ENCODE measurements around the gene RALGDS. TPM values are rescaled to one million over a fixed set of nuclear protein-coding genes. Genes with fewer than 3 reads are reported as not detected.

RALGDS gene
- total RNA-seq, 1 experiment from 2014 or later = 36.1 TPM

DNA sequence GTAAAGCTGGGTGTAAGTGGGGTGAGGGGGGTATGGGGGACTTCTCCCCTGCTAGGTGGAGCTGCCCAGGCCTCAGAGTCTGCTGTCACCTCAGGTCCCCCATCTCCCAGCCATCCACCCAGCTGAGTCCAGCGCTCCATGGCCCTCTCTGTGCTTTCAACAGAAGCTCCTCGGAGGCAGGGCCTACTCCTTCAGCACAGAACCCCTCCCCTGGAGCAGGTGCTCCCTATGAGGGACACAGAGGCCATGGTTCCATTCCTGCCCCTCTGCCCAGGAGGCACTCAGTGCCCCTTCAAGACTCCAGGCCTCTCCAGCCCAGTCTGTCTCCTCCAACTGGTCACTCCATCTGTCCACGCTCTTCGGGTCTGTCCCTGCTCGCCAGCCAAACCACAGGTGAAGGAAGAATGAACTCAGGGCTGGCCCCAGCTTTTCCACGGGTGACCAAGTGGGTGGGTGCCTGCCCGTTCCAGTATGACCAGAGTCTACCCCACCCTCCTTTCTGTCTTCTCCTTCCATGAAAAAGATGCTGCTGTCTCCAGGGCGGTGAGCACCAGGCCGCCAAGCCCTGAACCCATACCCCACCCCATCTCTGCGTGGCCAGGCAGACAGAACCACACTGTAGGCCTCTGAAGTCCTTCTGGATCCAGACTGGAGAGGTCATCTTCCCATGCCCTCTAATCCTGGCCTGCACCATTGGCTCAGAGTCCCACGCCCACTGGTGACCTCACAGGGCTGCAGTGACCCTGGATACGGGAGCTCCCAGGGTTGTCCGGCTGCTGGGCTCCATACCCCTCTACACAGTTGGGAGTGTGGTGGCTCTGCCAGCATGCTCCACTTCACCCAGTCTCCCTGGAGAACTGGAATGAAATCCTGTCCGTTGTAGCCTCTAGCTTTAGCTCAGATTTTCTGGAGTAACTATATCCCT lies 30.8 kb upstream of the RALGDS start:
- Histone ChIP-seq H3K27me3 (ENCODE audit: insufficient read depth, low read length) (no peaks in the 10 kb centered on the region), H3K9me3 (ENCODE audit: control insufficient read depth in 1 of 2, insufficient read depth in 1 of 2, low read depth in 1 of 2, low read length in 2 of 2) (no peaks in the 10 kb centered on the region), H3K79me2 (ENCODE audit: insufficient read depth, low read length) (peaks cover 19% of the 10 kb centered on the region), H3K4me1 (ENCODE audit: control insufficient read depth in 1 of 2, insufficient read depth in 2 of 2, low read length in 2 of 2) (peaks cover 13 to 26% of the 10 kb centered on the region in 2 experiments), H3K27ac (ENCODE audit: low read depth, low read length) (no peak overlapping the region), H3K9me2 (ENCODE audit: insufficient read depth) (no peaks in the 10 kb centered on the region), H3K36me3 (ENCODE audit: control insufficient read depth in 1 of 2, insufficient read depth in 2 of 2, low read length in 2 of 2) (no peaks in the 10 kb centered on the region), H4K20me1 (ENCODE audit: insufficient read depth) (no peaks in the 10 kb centered on the region; the same call in 1 of the 2 replicates), H3K4me2 (ENCODE audit: low read length) (no peak overlapping the region), H2AFZ (ENCODE audit: low read depth, low read length, poor library complexity, severe bottlenecking) (no peak overlapping the region), H3K4me3 (replicated peaks in 1 of 2; ENCODE audit: low read depth in 1 of 2, low read length in 2 of 2) (no peak overlapping the region), H3K9ac (ENCODE audit: low read length) (no peak overlapping the region)
- DNase-seq (ENCODE audit: low read depth, low spot score) (no peak), ATAC-seq (no peak)
- BruUV-seq (replicated peaks) = no TSS peak
- CTCF ChIA-PET = no interaction called here
- RAD21 ChIA-PET (ENCODE audit: low non-redundant PET in 1 of 2, low total read pairs in 2 of 2, uncharacterized antibody in 2 of 2, unreplicated experiment in 2 of 2) = no interaction called here
- POLR2A ChIA-PET = no interaction called here
- intact Hi-C loops (cut with micrococcal nuclease) = no loop called here
- TF ChIP-seq FOSL1 (IDR thresholded peaks at IDR 0.05; ENCODE audit: low read depth) = no peak
- TF ChIP-seq, protein P1, sequence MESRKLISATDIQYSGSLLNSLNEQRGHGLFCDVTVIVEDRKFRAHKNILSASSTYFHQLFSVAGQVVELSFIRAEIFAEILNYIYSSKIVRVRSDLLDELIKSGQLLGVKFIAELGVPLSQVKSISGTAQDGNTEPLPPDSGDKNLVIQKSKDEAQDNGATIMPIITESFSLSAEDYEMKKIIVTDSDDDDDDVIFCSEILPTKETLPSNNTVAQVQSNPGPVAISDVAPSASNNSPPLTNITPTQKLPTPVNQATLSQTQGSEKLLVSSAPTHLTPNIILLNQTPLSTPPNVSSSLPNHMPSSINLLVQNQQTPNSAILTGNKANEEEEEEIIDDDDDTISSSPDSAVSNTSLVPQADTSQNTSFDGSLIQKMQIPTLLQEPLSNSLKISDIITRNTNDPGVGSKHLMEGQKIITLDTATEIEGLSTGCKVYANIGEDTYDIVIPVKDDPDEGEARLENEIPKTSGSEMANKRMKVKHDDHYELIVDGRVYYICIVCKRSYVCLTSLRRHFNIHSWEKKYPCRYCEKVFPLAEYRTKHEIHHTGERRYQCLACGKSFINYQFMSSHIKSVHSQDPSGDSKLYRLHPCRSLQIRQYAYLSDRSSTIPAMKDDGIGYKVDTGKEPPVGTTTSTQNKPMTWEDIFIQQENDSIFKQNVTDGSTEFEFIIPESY (IDR thresholded peaks at IDR 0.05; ENCODE audit: extremely low read depth, insufficient replicate concordance, low read length) = no peak
- TF ChIP-seq, protein P2, sequence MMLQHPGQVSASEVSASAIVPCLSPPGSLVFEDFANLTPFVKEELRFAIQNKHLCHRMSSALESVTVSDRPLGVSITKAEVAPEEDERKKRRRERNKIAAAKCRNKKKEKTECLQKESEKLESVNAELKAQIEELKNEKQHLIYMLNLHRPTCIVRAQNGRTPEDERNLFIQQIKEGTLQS (IDR thresholded peaks at IDR 0.05) = no peak
- TF ChIP-seq SRF (IDR thresholded peaks at IDR 0.05; ENCODE audit: low read depth) = no peak

DNA sequence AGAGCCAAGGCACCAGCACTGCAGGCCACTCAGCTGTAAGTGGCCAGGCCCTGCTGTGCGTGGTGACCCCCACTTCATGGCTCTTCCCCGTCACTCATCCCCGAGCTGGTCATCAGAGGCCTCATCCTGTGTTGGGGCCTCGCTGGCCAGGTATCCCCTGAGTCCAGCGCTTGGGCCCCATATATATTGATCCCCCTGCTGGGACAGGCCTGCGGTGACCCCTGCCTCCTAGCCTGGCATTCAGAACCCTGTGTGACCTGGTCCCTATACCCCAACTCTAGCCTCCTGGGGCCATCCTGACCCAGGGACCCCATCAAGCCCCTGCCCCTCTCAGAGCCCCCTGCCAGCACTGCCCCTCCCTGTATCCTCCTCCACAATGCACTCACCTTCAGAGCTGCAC lies 30.0 kb upstream of the RALGDS start:
- Histone ChIP-seq H3K36me3 (ENCODE audit: control insufficient read depth in 1 of 2, insufficient read depth in 2 of 2, low read length in 2 of 2) (no peaks in the 10 kb centered on the region), H4K20me1 (ENCODE audit: insufficient read depth) (no peaks in the 10 kb centered on the region; the same call in 1 of the 2 replicates), H3K27me3 (ENCODE audit: insufficient read depth, low read length) (no peaks in the 10 kb centered on the region), H3K9ac (ENCODE audit: low read length) (no peak overlapping the region), H3K9me2 (ENCODE audit: insufficient read depth) (no peaks in the 10 kb centered on the region), H3K4me1 (ENCODE audit: control insufficient read depth in 1 of 2, insufficient read depth in 2 of 2, low read length in 2 of 2) (peaks cover 13 to 30% of the 10 kb centered on the region in 2 experiments), H2AFZ (ENCODE audit: low read depth, low read length, poor library complexity, severe bottlenecking) (no peak overlapping the region), H3K79me2 (ENCODE audit: insufficient read depth, low read length) (peaks cover 27% of the 10 kb centered on the region), H3K27ac (ENCODE audit: low read depth, low read length) (no peak overlapping the region), H3K4me3 (replicated peaks in 1 of 2; ENCODE audit: low read depth in 1 of 2, low read length in 2 of 2) (no peak overlapping the region), H3K4me2 (ENCODE audit: low read length) (no peak overlapping the region), H3K9me3 (ENCODE audit: control insufficient read depth in 1 of 2, insufficient read depth in 1 of 2, low read depth in 1 of 2, low read length in 2 of 2) (no peaks in the 10 kb centered on the region)
- no peak for ATAC-seq
- RAD21 ChIA-PET (ENCODE audit: low non-redundant PET in 1 of 2, low total read pairs in 2 of 2, uncharacterized antibody in 2 of 2, unreplicated experiment in 2 of 2) = no interaction called here
- TF ChIP-seq ELF1 (IDR thresholded peaks at IDR 0.05; ENCODE audit: borderline replicate concordance, low read depth) = no peak
- TF ChIP-seq TCF7L2 (IDR thresholded peaks at IDR 0.05; ENCODE audit: borderline replicate concordance, extremely low read depth, insufficient read depth, insufficient read length) = no peak
- TF ChIP-seq POLR2AphosphoS5 (IDR thresholded peaks at IDR 0.05; ENCODE audit: low read depth, low read length) = no peak
- DNase-seq (ENCODE audit: low read depth, low spot score) = no peak
- CTCF ChIA-PET = no interaction called here
- no TSS peak for BruUV-seq (replicated peaks)
- intact Hi-C loops (cut with micrococcal nuclease) = no loop called here
- POLR2A ChIA-PET = no interaction called here
